B cell (primary cell): ENCODE measurements around the gene DSP. TPM values are rescaled to one million over a fixed set of nuclear protein-coding genes. Genes with fewer than 3 reads are reported as not detected.

Experiments used
- ATAC-seq: fragments of 200-7000 bp; cut with Tn5 transposase; one replicate; pipeline ENCODE4 v1.10.0; 2021; ENCODE audit warnings: low read depth, mild to moderate bottlenecking, moderate number of reproducible peaks, moderate library complexity
- CTCF ChIA-PET: fragments of 350-600 bp; sonication (Branson Sonifier 250); formaldehyde crosslinking; loops from one replicate; lab custom pipeline; 2021; ENCODE audit warnings: antibody characterized with exemption, inconsistent platforms; lab: Charles Lee
- POLR2A ChIA-PET: fragments of 350-600 bp; sonication (Branson Sonifier 250); formaldehyde crosslinking; loops from one replicate; lab custom pipeline; 2021; ENCODE audit warnings: antibody characterized with exemption; lab: Charles Lee
- DNase-seq: peaks from one replicate; pipeline ENCODE4 v3.0.0; 2013
- H2AFZ ChIP-seq: 2 replicates; pipeline ENCODE4 v1.6.1; 2012; ENCODE audit warnings: mild to moderate bottlenecking, low read depth, low read length; ENCODE audit not compliant: insufficient read depth, poor library complexity, severe bottlenecking
- H3K27ac ChIP-seq, 2 donors: 1 replicate in 1 of 2; 2 replicates in 1 of 2; pipeline ENCODE4 v1.5.1; 2012 to 2013; ENCODE audit warnings: low read length in 2 of 2, mild to moderate bottlenecking in 2 of 2, moderate library complexity in 1 of 2
- H3K27me3 ChIP-seq, 4 experiments: fragments of 200-600 bp in 1 of 4; sonication (generic) in 1 of 4; replicated peaks in 1 of 4; 1 replicate in 2 of 4; 2 replicates in 2 of 4; pipeline versions ENCODE4 v1.6.1 to v1.7.0; 2013 to 2016; ENCODE audit warnings: low read length in 3 of 4, mild to moderate bottlenecking in 2 of 4, mixed read lengths in 1 of 4, moderate library complexity in 1 of 4; ENCODE audit not compliant: insufficient read depth in 4 of 4, control insufficient read depth in 3 of 4; ENCODE audit errors: control extremely low read depth in 1 of 4
- H3K36me3 ChIP-seq, 2 experiments: replicated peaks in 1 of 2; 1 replicate in 1 of 2; 2 replicates in 1 of 2; pipeline versions ENCODE4 v1.6.1 to v1.7.1; 2013; ENCODE audit warnings: low read length in 1 of 2; ENCODE audit not compliant: insufficient read depth in 2 of 2, control insufficient read depth in 1 of 2; ENCODE audit errors: control extremely low read depth in 1 of 2, extremely low read depth in 1 of 2
- H3K4me1 ChIP-seq, 2 donors: fragments of 200-600 bp in 1 of 2; sonication (generic) in 1 of 2; 1 replicate in 1 of 2; 2 replicates in 1 of 2; pipeline versions ENCODE4 v1.5.1 to v1.6.1; 2013 to 2017; ENCODE audit warnings: low read length in 2 of 2; ENCODE audit not compliant: control insufficient read depth in 2 of 2, insufficient read depth in 2 of 2
- H3K4me2 ChIP-seq: replicated peaks from 2 replicates; pipeline ENCODE3; 2012; ENCODE audit warnings: mild to moderate bottlenecking, low read depth, low read length; ENCODE audit not compliant: poor library complexity, severe bottlenecking
- H3K4me3 ChIP-seq, 5 experiments: fragments of 200-600 bp in 1 of 5; sonication (generic) in 1 of 5; 1 replicate in 3 of 5; 2 replicates in 2 of 5; pipeline versions ENCODE4 v1.5.1 to v1.7.0; 2011 to 2016; ENCODE audit warnings: low read length in 4 of 5, mild to moderate bottlenecking in 4 of 5, low read depth in 2 of 5, control low read depth in 1 of 5, moderate library complexity in 1 of 5; ENCODE audit not compliant: insufficient read depth in 1 of 5; ENCODE audit errors: control extremely low read depth in 1 of 5, extremely low read depth in 1 of 5
- H3K79me2 ChIP-seq: fragments of 200-600 bp; sonication (generic); one replicate; pipeline ENCODE4 v1.6.0; 2016; ENCODE audit warnings: low read length; ENCODE audit not compliant: control insufficient read depth, insufficient read depth
- H3K9ac ChIP-seq: fragments of 200-600 bp; sonication (generic); 2 replicates; pipeline ENCODE4 v1.6.1; 2017; ENCODE audit warnings: mild to moderate bottlenecking, low read length, moderate library complexity
- H3K9me3 ChIP-seq, 3 donors: one replicate each; pipeline versions ENCODE4 v1.6.1 to v1.7.1; 2013; ENCODE audit warnings: low read length in 2 of 3; ENCODE audit not compliant: control insufficient read depth in 2 of 3, insufficient read depth in 1 of 3; ENCODE audit errors: control extremely low read depth in 1 of 3
- H4K20me1 ChIP-seq: 2 replicates; pipeline ENCODE4 v1.6.0; 2012; ENCODE audit warnings: mild to moderate bottlenecking, low read length; ENCODE audit not compliant: insufficient read depth, control insufficient read depth, poor library complexity, severe bottlenecking
- H3K27ac Mint-ChIP-seq: one replicate; pipeline ENCODE4 v1.8.0; 2021; ENCODE audit warnings: mixed read lengths
- H3K27me3 Mint-ChIP-seq: one replicate; pipeline ENCODE4 v1.8.0; 2021; ENCODE audit warnings: mixed read lengths
- H3K4me1 Mint-ChIP-seq: one replicate; pipeline ENCODE4 v1.8.0; 2021; ENCODE audit warnings: mixed read lengths
- H3K4me3 Mint-ChIP-seq: one replicate; pipeline ENCODE4 v1.8.0; 2021; ENCODE audit warnings: mixed read lengths
- H3K9me3 Mint-ChIP-seq: one replicate; pipeline ENCODE4 v1.8.0; 2022; ENCODE audit warnings: mixed read lengths; ENCODE audit not compliant: insufficient read depth
- EZH2 ChIP-seq: IDR thresholded peaks from 2 replicates; pipeline ENCODE4 v1.6.1; 2012; ENCODE audit warnings: borderline replicate concordance, low read depth, mild to moderate bottlenecking, moderate library complexity, low read length; ENCODE audit not compliant: insufficient read depth, poor library complexity, severe bottlenecking
- whole genome bisulfite sequencing: methylation state at CpG from one replicate; pipeline ENCODE4 v1.1.5; 2013; ENCODE audit warnings: missing lambda C conversion rate; ENCODE audit not compliant: insufficient coverage; 5-methylcytosine and 5-hydroxymethylcytosine counted together
- intact Hi-C: fragments of 100-400 bp; cut with micrococcal nuclease; formaldehyde crosslinking; loops from one replicate; pipeline ENCODE4 v1.10.0; 2022
- polyA plus RNA-seq: library from polyadenylated mRNA; depleted of rRNA; stranded (reverse); fragments of >200 nt; gene quantifications from 2 replicates; pipeline ENCODE4 v1.2.3, GENCODE V29; 2012
- total RNA-seq, 2 donors: library from RNA; stranded (reverse); fragments of 120-200 nt in 1 of 2; gene quantifications; 1 replicate in 1 of 2; 2 replicates in 1 of 2; pipeline versions ENCODE4 v1.2.3 to v1.2.4, GENCODE V29; 2013 to 2022
- TF ChIP-seq, protein P1 (sequence below): fragments of 200-600 bp; IDR thresholded peaks from one replicate; pipeline ENCODE4 v1.8.0; 2022; ENCODE audit warnings: antibody characterized with exemption, mild to moderate bottlenecking

The DSP gene
- total and polyA plus RNA-seq, 2 donors (not counting 1 experiment from before 2014, with no cell fraction given), result not detected

DNA sequence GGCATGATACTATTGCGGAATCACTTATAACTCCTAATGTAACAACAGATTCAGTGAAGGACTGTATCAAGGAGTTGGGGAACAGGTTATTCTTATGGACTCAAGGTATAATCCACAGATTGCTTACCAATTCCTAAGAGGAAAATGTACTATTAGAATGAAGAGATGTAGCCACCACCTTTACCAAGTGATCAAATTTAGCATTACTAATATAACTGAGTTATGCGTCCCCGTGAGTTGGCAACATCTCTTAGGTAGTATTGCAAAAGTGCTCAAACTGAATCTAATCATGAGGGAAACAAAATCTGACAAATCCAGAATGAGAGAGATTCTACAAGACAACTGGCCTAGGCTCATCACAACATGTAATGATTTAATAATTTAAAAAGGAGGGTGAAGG is 47.8 kb downstream of the DSP start:
- no peaks in the 10 kb centered on the region for H3K9me3 ChIP-seq
- H3K4me2 ChIP-seq, result peak overlapping the region; percentile 79
- peaks cover 41% of the 10 kb centered on the region for H3K79me2 ChIP-seq
- peak overlapping the region; percentile 95 for H2AFZ ChIP-seq
- H3K36me3 ChIP-seq, result peaks cover 0 to 3% of the 10 kb centered on the region in 2 experiments
- no peaks in the 10 kb centered on the region for H3K27me3 ChIP-seq
- H3K4me3 ChIP-seq, result peak overlapping the region in 1 of 5 experiments; percentile 97
- peak overlapping the region; percentile 88 for H3K9ac ChIP-seq
- no peak for DNase-seq
- H3K27ac Mint-ChIP-seq, result no peak overlapping the region
- ChIA-PET POLR2A (no interaction called here), CTCF (interaction anchor here (1.2 to 3.4 kb wide), 3 partner anchors 15 to 314 kb away, joined by 3 to 16 read pairs (median 9); no protein-coding TSS in a partner anchor)
- H3K4me1 ChIP-seq, result peaks cover 21 to 27% of the 10 kb centered on the region in 2 donors
- peaks cover 35% of the 10 kb centered on the region for H3K4me1 Mint-ChIP-seq
- no CpG with 5 or more reads among the region's 3 CpGs for WGBS
- intact Hi-C loops, result no loop called here
- no peak for TF ChIP-seq EZH2
- TF ChIP-seq, protein P1, sequence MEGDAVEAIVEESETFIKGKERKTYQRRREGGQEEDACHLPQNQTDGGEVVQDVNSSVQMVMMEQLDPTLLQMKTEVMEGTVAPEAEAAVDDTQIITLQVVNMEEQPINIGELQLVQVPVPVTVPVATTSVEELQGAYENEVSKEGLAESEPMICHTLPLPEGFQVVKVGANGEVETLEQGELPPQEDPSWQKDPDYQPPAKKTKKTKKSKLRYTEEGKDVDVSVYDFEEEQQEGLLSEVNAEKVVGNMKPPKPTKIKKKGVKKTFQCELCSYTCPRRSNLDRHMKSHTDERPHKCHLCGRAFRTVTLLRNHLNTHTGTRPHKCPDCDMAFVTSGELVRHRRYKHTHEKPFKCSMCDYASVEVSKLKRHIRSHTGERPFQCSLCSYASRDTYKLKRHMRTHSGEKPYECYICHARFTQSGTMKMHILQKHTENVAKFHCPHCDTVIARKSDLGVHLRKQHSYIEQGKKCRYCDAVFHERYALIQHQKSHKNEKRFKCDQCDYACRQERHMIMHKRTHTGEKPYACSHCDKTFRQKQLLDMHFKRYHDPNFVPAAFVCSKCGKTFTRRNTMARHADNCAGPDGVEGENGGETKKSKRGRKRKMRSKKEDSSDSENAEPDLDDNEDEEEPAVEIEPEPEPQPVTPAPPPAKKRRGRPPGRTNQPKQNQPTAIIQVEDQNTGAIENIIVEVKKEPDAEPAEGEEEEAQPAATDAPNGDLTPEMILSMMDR, result no peak
- peaks cover 18% of the 10 kb centered on the region for H4K20me1 ChIP-seq
- H3K4me3 Mint-ChIP-seq, result peak overlapping the region; percentile 100
- no peak for ATAC-seq
- no peaks in the 10 kb centered on the region for H3K9me3 Mint-ChIP-seq
- peaks cover 10% of the 10 kb centered on the region for H3K27me3 Mint-ChIP-seq
- no peak overlapping the region for H3K27ac ChIP-seq
